Nephron progenitor cell (in vitro differentiated cells): ENCODE results near the gene ULK3.
A peak's percentile ranks its signal among the peaks of the same experiment; 100 is the strongest.

Source experiments
- DNase-seq: peaks from one replicate; pipeline ENCODE4 v3.0.0; 2021
- H3K27ac Mint-ChIP-seq: 2 replicates; pipeline ENCODE4 v1.8.0; 2021; ENCODE audit warnings: mild to moderate bottlenecking, moderate library complexity, mixed read lengths
- H3K27me3 Mint-ChIP-seq: 2 replicates; pipeline ENCODE4 v1.8.0; 2021; ENCODE audit warnings: mild to moderate bottlenecking, low read depth, mixed read lengths; ENCODE audit not compliant: poor library complexity
- H3K36me3 Mint-ChIP-seq: 2 replicates; pipeline ENCODE4 v1.8.0; 2021; ENCODE audit warnings: low read depth, mixed read lengths
- H3K4me1 Mint-ChIP-seq: 2 replicates; pipeline ENCODE4 v1.8.0; 2021; ENCODE audit warnings: mixed read lengths
- H3K4me3 Mint-ChIP-seq: 2 replicates; pipeline ENCODE4 v1.8.0; 2021; ENCODE audit warnings: mild to moderate bottlenecking, moderate library complexity, mixed read lengths
- H3K9me3 Mint-ChIP-seq: 2 replicates; pipeline ENCODE4 v1.8.0; 2021; ENCODE audit warnings: mild to moderate bottlenecking, moderate library complexity, mixed read lengths
- TF ChIP-seq, protein P1 (sequence below): fragments of 200-600 bp; sonication (generic); IDR thresholded peaks from 2 replicates; pipeline ENCODE4 v1.5.0; 2021; ENCODE audit warnings: antibody characterized with exemption

ULK3 gene

DNA sequence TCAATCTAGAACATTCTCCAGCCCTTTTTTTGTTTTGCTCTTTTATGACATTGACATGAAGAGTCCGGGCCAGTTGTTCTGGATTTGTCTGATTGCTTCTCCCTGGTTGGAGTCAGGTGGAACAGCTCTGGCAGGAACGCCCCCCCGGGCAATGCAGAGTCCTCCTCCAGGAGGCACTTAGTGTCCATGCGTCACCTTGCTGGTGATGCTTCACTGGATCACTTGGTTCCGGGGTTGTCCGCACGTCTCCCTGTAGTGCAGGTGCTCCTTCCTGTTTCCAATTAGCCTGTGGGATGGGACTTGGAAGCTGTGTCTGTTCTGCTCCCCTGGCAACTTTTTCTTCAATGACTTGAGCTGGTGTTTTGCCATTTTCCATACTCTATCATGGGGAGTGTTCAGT is 51.3 kb downstream of the ULK3 start:
- TF ChIP-seq, protein P1, sequence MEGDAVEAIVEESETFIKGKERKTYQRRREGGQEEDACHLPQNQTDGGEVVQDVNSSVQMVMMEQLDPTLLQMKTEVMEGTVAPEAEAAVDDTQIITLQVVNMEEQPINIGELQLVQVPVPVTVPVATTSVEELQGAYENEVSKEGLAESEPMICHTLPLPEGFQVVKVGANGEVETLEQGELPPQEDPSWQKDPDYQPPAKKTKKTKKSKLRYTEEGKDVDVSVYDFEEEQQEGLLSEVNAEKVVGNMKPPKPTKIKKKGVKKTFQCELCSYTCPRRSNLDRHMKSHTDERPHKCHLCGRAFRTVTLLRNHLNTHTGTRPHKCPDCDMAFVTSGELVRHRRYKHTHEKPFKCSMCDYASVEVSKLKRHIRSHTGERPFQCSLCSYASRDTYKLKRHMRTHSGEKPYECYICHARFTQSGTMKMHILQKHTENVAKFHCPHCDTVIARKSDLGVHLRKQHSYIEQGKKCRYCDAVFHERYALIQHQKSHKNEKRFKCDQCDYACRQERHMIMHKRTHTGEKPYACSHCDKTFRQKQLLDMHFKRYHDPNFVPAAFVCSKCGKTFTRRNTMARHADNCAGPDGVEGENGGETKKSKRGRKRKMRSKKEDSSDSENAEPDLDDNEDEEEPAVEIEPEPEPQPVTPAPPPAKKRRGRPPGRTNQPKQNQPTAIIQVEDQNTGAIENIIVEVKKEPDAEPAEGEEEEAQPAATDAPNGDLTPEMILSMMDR = no peak
- no peaks in the 10 kb centered on the region for H3K36me3 Mint-ChIP-seq
- no peak overlapping the region for H3K4me3 Mint-ChIP-seq
- no peak overlapping the region for H3K27ac Mint-ChIP-seq
- H3K27me3 Mint-ChIP-seq = peaks cover 9% of the 10 kb centered on the region
- no peaks in the 10 kb centered on the region for H3K9me3 Mint-ChIP-seq
- DNase-seq = no peak
- peaks cover 56% of the 10 kb centered on the region for H3K4me1 Mint-ChIP-seq

DNA sequence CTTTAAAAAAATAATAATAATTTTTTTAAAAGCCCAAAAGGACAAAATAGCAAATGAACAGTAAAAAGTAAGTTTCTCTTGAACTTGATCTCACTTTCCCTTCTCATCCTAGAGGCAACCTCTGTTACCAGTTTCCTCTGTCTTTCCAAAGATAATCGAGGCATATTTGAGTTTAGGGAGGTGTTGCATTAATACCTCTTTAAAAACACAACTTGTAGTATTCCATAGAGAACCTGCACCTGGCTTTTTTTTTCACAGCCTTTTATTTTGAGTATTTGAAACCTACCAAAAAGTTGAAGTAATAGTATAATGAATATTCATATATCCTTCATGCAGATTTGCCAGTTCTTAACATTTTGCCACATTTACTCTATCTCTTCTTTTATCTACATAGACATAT is 51.9 kb downstream of the ULK3 start:
- Mint-ChIP-seq H3K36me3 (no peaks in the 10 kb centered on the region), H3K4me3 (no peak overlapping the region), H3K4me1 (peaks cover 58% of the 10 kb centered on the region), H3K27me3 (peaks cover 9% of the 10 kb centered on the region), H3K9me3 (no peaks in the 10 kb centered on the region), H3K27ac (no peak overlapping the region)
- no peak for DNase-seq
- TF ChIP-seq, protein P1 = no peak

DNA sequence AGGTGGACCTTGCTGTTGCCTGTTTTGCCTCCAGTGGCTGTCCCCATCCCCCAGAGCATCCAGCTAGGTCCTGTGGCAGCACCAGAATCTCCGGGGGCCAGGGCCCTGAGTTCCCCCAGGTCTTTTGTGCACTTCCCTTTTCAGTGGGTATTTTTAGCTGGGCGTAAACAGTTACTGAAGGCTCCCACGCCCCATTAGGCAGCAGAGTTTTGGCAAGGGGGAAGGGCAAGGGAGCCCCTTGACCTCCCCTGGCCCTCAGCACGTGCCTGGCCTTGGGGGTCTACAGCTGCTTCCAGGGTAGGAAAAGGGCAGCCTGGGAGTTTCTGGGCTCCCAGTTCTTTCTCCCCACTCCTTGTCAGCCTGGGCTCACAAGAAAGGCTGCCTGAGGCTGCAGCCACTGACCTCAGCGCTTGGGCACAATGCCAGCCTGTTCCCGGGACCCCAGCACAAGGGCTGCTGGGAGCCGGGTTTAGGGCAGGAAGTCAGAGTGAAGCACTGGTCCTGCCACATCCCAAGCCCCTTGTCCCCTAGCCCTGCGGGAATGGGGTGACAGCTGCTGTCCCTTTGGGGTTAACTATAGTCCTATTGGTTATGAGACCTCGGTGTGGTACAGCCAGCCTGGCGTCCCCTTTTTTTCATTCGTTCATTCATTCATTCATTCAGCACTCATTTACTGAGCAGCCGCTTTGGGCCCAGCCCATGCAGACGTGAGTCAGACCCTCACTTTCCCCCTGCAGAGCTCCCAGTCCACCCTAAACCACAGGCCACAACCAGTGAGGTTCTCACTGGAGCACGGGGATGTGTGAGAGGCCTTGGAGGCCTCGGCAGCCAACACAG is 52.7 kb downstream of the ULK3 start:
- H3K27me3 Mint-ChIP-seq = peaks cover 9% of the 10 kb centered on the region
- peak overlapping the region; percentile 75 for H3K27ac Mint-ChIP-seq
- H3K4me1 Mint-ChIP-seq = peaks cover 64% of the 10 kb centered on the region
- TF ChIP-seq, protein P1 = no peak
- H3K9me3 Mint-ChIP-seq = no peaks in the 10 kb centered on the region
- DNase-seq = no peak
- H3K36me3 Mint-ChIP-seq = no peaks in the 10 kb centered on the region
- no peak overlapping the region for H3K4me3 Mint-ChIP-seq

DNA sequence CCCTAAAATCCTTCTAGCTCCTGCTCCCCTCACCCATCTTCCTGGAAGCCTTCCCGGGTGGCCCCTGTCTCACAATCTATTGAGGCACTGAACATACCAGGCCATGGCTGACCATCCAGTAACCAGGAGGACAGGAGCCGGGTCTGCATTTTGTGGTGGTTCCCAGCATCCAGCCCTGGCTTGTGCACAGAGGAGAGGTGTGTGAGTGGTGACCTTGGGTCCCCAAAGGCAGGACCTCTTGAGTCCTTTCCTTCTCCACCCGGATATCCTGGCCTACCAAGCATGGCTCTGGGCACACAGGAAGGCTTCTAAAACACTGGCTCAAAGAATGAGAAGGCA is 53.2 kb downstream of the ULK3 start:
- Mint-ChIP-seq H3K36me3 (peaks cover 4% of the 10 kb centered on the region), H3K4me3 (no peak overlapping the region), H3K27me3 (peaks cover 9% of the 10 kb centered on the region), H3K27ac (no peak overlapping the region), H3K4me1 (peaks cover 70% of the 10 kb centered on the region), H3K9me3 (no peaks in the 10 kb centered on the region)
- DNase-seq = no peak
- TF ChIP-seq, protein P1 = no peak

DNA sequence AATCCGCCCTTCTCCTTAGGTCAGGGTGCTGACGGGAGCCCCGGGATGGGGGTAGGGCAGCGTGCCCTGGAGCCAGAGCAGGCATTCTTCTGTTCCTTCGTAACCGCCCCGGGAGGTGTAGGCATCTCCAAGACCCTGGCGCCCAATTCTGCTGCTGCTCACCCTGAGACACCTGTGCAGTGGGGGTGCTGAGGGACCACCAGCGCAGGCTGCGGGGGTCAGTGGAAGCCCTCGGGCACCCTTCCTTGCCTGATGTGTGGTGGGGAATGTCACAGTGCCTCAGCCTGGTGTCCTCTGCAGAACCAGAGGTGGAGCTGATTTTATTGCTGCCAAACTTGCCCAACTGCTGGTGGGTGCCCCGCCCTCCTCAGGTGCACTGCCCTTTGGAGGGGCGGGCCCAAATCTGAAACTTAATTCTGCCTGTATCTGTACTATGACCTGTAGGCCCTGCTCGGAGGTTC is 53.8 kb downstream of the ULK3 start:
- peaks cover 4% of the 10 kb centered on the region for H3K36me3 Mint-ChIP-seq
- H3K27ac Mint-ChIP-seq = no peak overlapping the region
- H3K4me3 Mint-ChIP-seq = no peak overlapping the region
- DNase-seq = no peak
- no peaks in the 10 kb centered on the region for H3K9me3 Mint-ChIP-seq
- H3K27me3 Mint-ChIP-seq = peaks cover 9% of the 10 kb centered on the region
- H3K4me1 Mint-ChIP-seq = peaks cover 74% of the 10 kb centered on the region
- TF ChIP-seq, protein P1 = no peak

DNA sequence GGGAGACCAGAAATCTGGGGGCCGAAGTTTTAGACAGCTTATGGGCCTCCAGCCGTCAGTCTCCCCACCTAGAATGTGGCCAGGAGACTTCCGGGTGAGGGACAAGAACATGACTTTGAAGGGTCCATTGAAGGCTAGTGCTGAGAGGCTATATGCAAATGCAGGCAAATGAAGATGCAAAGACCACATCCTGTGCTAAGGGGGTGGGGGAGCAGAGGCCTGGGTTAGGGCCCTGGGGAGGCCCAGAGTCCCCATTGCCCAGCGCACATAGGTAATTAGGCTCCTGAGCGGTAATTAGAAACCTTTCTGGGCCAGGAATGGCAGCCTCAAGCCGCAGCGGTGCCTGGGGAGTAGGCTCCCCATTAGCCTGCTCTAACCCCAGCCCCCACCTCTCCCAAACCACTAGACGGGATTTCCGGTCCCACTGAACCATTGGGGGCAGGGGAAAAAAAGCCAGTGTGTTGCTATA is 54.2 kb downstream of the ULK3 start:
- Mint-ChIP-seq H3K27ac (peak overlapping the region; percentile 75), H3K27me3 (peaks cover 9% of the 10 kb centered on the region), H3K4me3 (no peak overlapping the region), H3K9me3 (no peaks in the 10 kb centered on the region), H3K4me1 (peaks cover 78% of the 10 kb centered on the region), H3K36me3 (peaks cover 4% of the 10 kb centered on the region)
- TF ChIP-seq, protein P1 = no peak
- no peak for DNase-seq
